ENCODE data around the gene TMEM30B.
"Not testable (repeated sequence)": the region's sequence is repeated elsewhere in the genome, so short reads cannot be mapped to it uniquely, and the experiment has no call there.

Gene TMEM30B

DNA sequence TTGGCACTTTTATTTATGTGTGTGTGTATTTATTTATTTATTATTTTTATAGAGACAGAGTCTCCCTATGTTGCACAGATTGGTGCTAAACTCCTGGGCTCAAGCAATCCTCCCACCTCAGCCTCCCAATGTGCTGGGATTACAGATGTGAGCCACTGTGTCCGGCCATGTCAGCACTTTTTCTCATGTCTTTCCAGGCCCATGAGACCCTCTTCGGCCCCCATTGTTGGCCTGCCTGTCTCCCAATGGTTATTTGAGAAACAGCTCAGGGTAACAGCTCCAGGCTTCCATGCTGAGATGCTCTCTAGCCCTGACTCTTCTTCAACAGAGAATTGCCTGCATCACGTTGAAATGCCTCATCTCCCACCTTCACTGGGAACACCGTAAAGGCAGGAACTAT, 34.4 kb downstream of the TMEM30B start:
- DNase-seq (ENCODE audit: low read depth, low spot score) = no peak
- no peak overlapping the region for H3K27ac ChIP-seq

DNA sequence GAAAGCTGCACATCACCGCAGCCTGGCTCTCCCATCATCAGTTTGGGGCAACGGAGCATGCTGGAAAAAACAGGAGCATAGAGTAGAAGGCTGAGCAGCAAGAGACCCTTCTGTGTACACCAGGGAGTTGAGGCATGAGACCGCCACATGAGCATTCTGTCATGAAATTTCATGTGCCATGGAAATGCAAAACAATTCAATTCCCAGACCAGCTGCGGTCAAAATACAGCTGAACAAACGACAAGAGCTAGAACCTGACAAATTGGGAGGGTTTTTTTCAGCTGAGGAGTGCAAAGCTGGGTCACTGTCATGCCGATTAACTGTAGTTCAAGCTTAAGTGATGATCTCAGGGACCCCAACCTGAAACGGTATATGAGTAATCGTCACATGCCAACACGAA, 37.1 kb downstream of the TMEM30B start:
- no peak for DNase-seq (ENCODE audit: low read depth, low spot score)
- H3K27ac ChIP-seq = no peak overlapping the region

DNA sequence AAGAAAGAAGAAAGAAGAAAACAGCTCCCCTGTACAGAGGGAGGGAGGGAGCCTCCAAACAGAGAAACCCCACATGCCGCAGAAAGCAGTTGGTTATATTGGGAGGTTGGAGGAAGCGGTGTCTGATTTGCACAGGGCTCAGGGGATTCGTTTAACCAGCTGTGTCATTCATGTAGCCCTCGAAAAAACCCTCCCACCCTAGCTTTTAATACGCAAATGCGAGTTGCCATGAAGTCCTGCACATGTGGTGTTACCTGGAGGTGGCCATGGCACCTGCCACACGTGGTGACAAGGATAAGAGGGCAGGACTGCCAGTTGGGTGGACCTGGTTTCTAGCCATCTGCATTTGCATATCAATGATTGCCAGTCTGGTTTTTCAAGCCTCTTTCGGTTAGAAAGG, 40.9 kb downstream of the TMEM30B start:
- DNase-seq (ENCODE audit: low read depth, low spot score) = no peak
- H3K27ac ChIP-seq = no peak overlapping the region

DNA sequence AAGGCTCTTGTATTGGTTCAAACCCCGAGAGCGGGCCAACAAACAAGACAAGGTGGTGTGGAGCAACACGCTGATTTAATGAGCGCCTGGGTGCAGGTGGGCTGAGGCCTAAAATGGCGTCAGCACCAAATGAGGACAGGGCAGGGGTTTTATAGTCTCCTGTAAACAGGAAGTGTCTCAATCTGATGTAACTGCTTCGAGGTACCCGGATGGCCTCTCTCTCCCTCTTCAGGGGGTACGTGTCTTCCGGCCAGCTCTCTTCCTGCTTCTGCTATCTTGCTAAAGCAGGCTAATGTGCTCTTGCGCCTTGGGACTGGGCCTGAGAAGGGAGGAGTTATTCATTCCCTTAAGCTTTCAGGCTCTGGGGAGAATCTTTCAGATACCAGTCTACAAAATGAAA, 41.9 kb downstream of the TMEM30B start:
- DNase-seq (ENCODE audit: low read depth, low spot score); H3K27ac ChIP-seq: not testable (repeated sequence)

DNA sequence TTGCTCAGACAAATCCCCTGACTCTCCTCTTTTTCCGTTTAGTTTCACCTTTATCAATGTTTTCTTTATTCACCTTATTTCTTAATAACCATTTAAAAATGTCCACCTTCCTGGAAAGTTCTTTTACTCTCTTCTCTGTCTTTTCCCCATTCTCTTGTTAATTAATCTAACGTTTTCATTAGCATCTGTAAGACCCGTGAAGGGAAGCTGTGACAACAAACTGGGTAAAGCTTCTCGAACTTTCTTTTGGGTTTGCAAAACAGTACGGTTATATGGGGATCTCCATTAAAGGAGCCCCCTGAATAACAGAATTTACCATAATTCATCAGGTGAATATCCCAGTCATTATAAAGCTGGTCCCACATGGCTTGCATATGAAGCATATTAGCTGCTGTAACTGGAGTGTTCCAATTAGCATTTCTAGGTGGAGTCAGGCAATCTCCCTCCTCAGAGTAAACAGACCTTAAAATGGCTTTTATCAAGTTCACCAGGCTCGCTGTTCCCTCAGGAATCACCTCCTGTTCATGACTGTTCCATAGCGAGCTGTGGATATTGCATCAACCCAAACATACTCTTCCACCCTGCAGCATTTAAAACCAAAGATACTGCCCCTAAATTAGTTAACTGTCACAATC, 42.4 kb downstream of the TMEM30B start:
- no peak for DNase-seq (ENCODE audit: low read depth, low spot score)

DNA sequence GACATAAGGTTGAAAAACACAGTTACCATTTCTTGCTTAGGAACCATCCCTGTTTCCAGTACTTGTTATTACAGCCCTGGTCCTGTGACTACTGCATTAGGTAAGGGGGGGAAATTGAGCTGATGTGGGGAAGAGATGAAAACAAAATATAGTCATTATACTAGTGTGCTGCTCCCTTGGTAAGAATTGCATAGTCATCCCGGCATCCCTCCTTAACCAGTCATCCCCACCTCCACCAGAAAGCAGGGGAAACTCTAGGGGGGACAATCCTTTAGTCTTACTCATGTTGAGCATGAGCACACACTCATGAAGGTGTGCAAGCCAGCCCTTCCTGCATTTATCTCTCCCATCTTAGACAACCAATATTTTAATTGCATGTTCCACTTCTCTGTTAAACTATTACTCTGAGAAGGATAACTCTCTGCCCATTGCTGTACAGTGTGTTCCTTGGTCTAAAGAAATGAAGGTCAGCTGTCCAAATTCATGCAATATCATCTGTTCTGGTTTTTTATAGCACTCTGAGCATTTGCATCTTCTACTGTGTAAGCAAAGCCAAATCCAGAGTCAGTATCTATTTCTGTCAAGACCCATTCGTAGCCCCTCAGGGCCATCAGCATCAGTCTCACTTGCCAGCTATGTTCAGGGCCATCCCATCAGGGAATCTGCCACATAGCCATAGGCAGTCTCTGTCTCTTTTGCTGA, 46.8 kb downstream of the TMEM30B start:
- DNase-seq (ENCODE audit: low read depth, low spot score) = no peak
- no peak overlapping the region for H3K27ac ChIP-seq

More for the DNA sequence above, 42.4 kb downstream of the TMEM30B start:
- no peak overlapping the region for H3K27ac ChIP-seq

DNA sequence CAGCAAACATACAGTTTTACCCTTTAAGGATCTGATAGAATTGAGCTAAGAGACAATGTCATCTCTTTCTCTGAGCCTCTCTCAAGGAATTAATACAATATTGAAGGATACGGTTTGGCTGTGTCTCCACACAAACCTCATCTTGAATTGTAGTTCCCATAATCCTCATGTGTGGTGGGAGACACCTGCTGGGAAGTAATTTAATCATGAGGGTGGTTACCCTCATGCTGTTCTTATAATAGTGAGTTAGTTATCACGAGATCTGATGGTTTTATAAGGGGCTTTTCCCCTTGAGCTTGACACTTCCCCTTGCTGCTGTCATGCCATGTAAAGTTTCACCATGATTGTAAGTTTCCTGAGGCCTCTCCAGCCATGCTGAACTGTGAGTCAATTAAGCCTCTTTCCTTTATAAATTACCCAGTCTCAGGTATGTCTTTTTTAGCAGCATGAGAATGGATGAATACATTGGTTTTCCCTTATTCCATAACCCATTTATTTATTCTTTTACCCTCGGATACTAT, 47.6 kb downstream of the TMEM30B start:
- no peak overlapping the region for H3K27ac ChIP-seq
- no peak for DNase-seq (ENCODE audit: low read depth, low spot score)

DNA sequence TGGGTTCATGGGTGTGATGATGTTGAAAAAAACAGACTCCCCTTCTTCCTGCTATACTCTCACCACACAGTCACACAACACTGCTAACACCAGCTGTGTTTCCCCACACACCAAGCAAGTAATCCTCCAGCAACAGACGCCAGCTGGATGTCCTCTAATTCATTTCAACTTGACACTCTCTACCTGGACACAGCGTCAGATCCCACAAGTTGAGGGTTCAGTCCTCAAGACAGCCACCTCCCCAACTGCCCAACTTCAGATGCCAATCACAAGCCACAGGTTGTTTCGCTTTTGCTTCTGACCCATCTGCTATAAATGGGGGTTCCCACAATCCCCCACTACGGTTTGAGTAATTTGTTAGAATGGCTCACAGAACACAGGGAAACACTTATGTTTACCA, 49.3 kb downstream of the TMEM30B start:
- no peak for DNase-seq (ENCODE audit: low read depth, low spot score)
- H3K27ac ChIP-seq = no peak overlapping the region

DNA sequence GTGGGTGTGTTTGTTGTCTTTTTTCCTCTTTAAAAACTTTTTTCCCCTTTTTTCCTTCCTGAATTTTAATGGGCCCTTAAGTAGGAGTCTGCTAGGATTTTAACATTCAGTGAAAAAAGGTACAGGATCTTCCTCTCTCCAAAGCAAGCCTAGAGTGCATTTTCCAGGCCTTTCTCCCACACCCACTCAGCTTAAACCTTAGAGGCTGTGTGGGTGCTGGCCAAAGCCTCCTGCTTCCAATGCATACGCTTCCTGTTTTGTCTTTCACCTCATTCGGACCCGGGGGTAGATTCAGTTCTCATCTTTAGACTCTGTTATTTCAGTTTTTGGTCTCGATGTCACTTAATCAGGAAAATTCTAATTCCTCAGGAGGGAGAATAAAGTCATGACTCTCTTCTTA, 51.2 kb downstream of the TMEM30B start:
- no peak for DNase-seq (ENCODE audit: low read depth, low spot score)
- H3K27ac ChIP-seq = no peak overlapping the region

DNA sequence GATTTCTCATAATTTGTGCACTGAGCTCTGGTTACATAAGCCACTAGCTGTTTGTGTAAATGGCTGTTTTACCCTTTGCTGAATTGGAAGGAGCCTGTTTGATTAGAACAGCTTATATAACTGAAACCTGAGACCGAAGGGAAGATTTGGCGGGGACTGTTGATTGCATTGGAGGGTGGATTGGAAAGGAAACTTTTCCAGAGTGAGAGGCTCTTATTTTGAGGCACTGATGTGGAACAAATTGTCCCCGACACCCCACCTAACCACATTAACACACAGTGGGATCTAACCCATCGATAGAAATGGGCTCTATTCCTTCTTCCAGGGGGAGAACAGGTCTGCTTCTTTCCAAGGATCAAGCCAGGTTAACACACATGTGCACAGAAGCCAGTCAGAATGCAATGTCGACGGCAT, 51.7 kb downstream of the TMEM30B start:
- H3K27ac ChIP-seq = no peak overlapping the region
- DNase-seq (ENCODE audit: low read depth, low spot score) = no peak

DNA sequence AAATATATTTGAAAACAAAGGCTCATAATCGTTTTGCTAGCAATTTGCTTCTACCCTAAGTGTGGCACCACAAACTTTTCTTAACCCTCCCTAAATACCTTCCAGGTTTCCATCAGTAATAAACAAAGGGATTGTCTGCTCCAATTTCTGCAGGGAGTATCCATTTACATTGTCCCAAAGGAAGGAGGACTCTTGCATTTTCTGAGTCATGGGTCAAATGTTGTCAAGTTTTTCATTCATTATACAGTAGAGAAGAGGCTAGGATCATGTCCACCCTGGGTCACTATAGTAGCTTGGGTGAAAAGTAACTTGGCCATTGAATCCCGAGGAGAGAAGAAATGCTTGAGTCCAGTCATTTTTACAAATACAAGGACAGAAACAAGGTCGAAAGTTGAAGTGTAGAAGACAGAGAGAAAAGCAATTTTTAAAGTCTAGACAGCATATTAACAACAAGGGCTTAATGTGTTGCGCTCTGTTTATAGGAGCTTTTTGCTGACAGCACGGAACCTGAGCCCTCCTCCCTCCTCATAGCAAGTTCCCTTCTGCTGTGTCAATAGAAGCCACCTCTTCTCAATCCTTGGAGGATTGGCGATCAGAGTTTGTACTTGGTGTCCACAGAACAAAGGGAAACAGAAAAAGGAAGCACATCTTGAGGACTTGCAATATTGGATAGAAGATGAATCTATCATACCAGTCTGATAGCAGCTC, 53.1 kb downstream of the TMEM30B start:
- DNase-seq (ENCODE audit: low read depth, low spot score) = no peak

More for the DNA sequence above, 53.1 kb downstream of the TMEM30B start:
- no peak overlapping the region for H3K27ac ChIP-seq
